ENCODE measurements around the gene TGFBR1.

GRCh38 chr9:99199938-99200539 is 95.1 kb downstream of the TGFBR1 start:
- no peak for TF ChIP-seq CTCF (IDR thresholded peaks at IDR 0.05)
- TF ChIP-seq EZH2phosphoT487 (IDR thresholded peaks at IDR 0.05): no peak
- no peak for TF ChIP-seq EZH2 (IDR thresholded peaks at IDR 0.05)
